HepG2 (cell line): ENCODE measurements around the gene C11orf86. TPM values are rescaled to one million over a fixed set of nuclear protein-coding genes. Genes with fewer than 3 reads are reported as not detected.

Source experiments
- ELF3 ChIP-seq: IDR thresholded peaks from 2 replicates; pipeline ENCODE4 v1.6.1; 2016; ENCODE audit warnings: missing genetic modification reagents, missing compliant biosample characterization
- ERF ChIP-seq: IDR thresholded peaks from 2 replicates; pipeline ENCODE4 v1.6.1; 2018; ENCODE audit warnings: missing biosample characterization, missing genetic modification reagents
- ESRRA ChIP-seq: sonication (generic); formaldehyde crosslinking; IDR thresholded peaks from 2 replicates; pipeline ENCODE4 v1.5.1; 2020; ENCODE audit warnings: mild to moderate bottlenecking, low read depth, missing genetic modification reagents
- HDAC2 ChIP-seq: sonication (generic); formaldehyde crosslinking; IDR thresholded peaks from 2 replicates; pipeline ENCODE4 v1.4.0; 2020; ENCODE audit warnings: missing genetic modification reagents
- HMGA1 ChIP-seq: sonication (generic); formaldehyde crosslinking; conservative IDR thresholded peaks from 2 replicates; pipeline ENCODE4 v1.4.0; 2020; ENCODE audit warnings: missing genetic modification reagents
- NFE2L1 ChIP-seq: sonication (generic); formaldehyde crosslinking; IDR thresholded peaks from 2 replicates; pipeline ENCODE4 v1.4.0; 2020; ENCODE audit warnings: missing genetic modification reagents, mild to moderate bottlenecking, borderline replicate concordance
- NFIC ChIP-seq: IDR thresholded peaks from 2 replicates; pipeline ENCODE4 v1.6.1; 2012; ENCODE audit warnings: mild to moderate bottlenecking, low read length, inconsistent platforms
- PCBP2 ChIP-seq: fragments of 200-400 bp; formaldehyde crosslinking; optimal IDR thresholded peaks from 2 replicates; pipeline ENCODE3; 2018; ENCODE audit warnings: low read length, low read depth; ENCODE audit not compliant: poor library complexity, severe bottlenecking
- POGZ ChIP-seq: sonication (generic); formaldehyde crosslinking; IDR thresholded peaks from 2 replicates; pipeline ENCODE4 v1.4.0; 2020; ENCODE audit warnings: mild to moderate bottlenecking, missing genetic modification reagents
- POLR2AphosphoS5 ChIP-seq: IDR thresholded peaks from 2 replicates; pipeline ENCODE4 v1.6.1; 2012; ENCODE audit warnings: low read depth, low read length
- RXRB ChIP-seq: IDR thresholded peaks from 2 replicates; pipeline ENCODE4 v1.6.1; 2016; ENCODE audit warnings: borderline replicate concordance, missing genetic modification reagents, missing compliant biosample characterization
- SAFB2 ChIP-seq: sonication (generic); formaldehyde crosslinking; IDR thresholded peaks from 2 replicates; pipeline ENCODE4 v1.5.1; 2020; ENCODE audit warnings: missing genetic modification reagents, low read depth, mild to moderate bottlenecking, borderline replicate concordance
- SOX6 ChIP-seq, 2 experiments: fragments of 450-650 bp in 1 of 2; sonication (generic) in 1 of 2; formaldehyde crosslinking in 1 of 2; IDR thresholded peaks; 2 replicates each; pipeline versions ENCODE4 v1.4.0 to v1.6.1; 2017 to 2020; ENCODE audit warnings: antibody characterized with exemption in 1 of 2, mild to moderate bottlenecking in 1 of 2, missing genetic modification reagents in 1 of 2
- SPEN ChIP-seq: sonication (generic); formaldehyde crosslinking; IDR thresholded peaks from 2 replicates; pipeline ENCODE4 v1.5.1; 2020; ENCODE audit warnings: low read depth, mild to moderate bottlenecking, missing genetic modification reagents
- ZNF556 ChIP-seq: sonication (generic); formaldehyde crosslinking; IDR thresholded peaks from 2 replicates; pipeline ENCODE4 v1.4.0; 2020; ENCODE audit warnings: mild to moderate bottlenecking, missing genetic modification reagents, borderline replicate concordance
- ZNF563 ChIP-seq: sonication (generic); formaldehyde crosslinking; IDR thresholded peaks from 2 replicates; pipeline ENCODE4 v1.8.0; 2022; ENCODE audit warnings: mild to moderate bottlenecking, moderate library complexity, missing genetic modification reagents
- polyA plus RNA-seq, 8 experiments: library from polyadenylated mRNA; depleted of rRNA in 3 of 8; stranded (reverse) in 7 of 8; unstranded in 1 of 8; fragments of >200 nt; fragmentation: Illumina TruSeq in 4 of 8; extraction: Trizol in 4 of 8; gene quantifications; 2 replicates each; pipeline versions ENCODE4 v1.2.1 to v1.2.3, GENCODE V29; 2011 to 2016; ENCODE audit warnings: low read depth in 4 of 8, missing spikeins in 1 of 8, mixed read lengths in 1 of 8; ENCODE audit not compliant: insufficient read depth in 1 of 8
- total RNA-seq, 5 experiments: library from RNA; depleted of rRNA; stranded (reverse); fragments of >200 nt; fragmentation: Illumina TruSeq; extraction: Trizol; gene quantifications; 2 replicates each; pipeline ENCODE4 v1.2.3, GENCODE V29; 2016; ENCODE audit warnings: low read depth in 1 of 5
- TF ChIP-seq, protein P1 (sequence below): sonication (generic); formaldehyde crosslinking; IDR thresholded peaks from 2 replicates; pipeline ENCODE4 v1.5.0; 2020; ENCODE audit warnings: missing genetic modification reagents
- TF ChIP-seq, protein P2 (sequence below): sonication (generic); formaldehyde crosslinking; IDR thresholded peaks from 2 replicates; pipeline ENCODE4 v1.4.0; 2020; ENCODE audit warnings: missing genetic modification reagents
- TF ChIP-seq, protein P3 (sequence below): sonication (generic); formaldehyde crosslinking; IDR thresholded peaks from 2 replicates; pipeline ENCODE4 v1.5.1; 2020; ENCODE audit warnings: missing genetic modification reagents, mild to moderate bottlenecking, borderline replicate concordance
- TF ChIP-seq, protein P4 (sequence below): IDR thresholded peaks from 2 replicates; pipeline ENCODE4 v1.6.1; 2016

Gene C11orf86
- total and polyA plus RNA-seq, 2 of the 13 experiments (the other 11 are each of a cell fraction or from before 2014, with no cell fraction given) = 0.11 to 0.18 TPM

DNA sequence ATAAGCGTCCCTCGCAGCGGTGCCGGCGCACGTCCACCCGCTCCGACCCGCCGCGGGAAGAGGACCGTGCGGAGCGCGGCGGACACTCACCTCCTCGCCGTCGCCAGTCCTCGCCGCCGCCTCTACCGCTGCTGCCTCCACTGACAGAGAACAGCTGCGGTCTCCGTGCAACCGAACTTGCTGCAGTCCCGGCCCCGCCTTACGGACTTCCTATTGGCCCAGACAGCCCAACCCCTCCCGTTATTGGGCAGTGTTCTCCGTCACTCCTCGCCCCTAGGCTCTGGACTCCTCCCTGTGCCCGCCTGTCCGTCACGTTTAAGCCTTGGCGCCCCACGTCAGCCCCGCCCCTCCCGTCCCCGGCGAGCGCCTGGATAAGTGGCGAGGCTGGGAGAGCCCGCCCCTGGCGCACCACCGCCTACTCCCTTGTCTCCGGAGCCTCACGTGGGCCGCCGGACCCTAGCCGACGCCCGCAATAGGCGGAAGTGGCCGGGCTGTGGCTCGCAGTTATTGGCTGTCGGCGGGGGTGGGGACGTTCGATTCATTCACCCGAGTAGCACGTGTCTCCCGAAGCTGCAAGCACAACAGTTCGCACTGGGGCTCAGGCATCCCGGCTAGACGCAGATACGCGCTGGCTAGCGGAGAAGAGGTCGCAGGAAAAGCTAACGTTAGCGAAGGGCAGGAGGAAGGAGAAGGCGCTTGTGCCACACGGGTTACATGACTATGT is 16.7 kb upstream of the C11orf86 start, which contains the start of gene PC (continued):
- TF ChIP-seq SAFB2 (peak; percentile 52; the same call in 1 of the 2 replicates), NFIC (no peak), ERF (CRISPR knock-in tag) (peak; percentile 96; the same call in 1 of the 2 replicates), SOX6 (IDR thresholded peaks at IDR 0.05) (no peak), SOX6 (CRISPR knock-in tag; IDR thresholded peaks at IDR 0.05) (peak; percentile 83), ESRRA (CRISPR knock-in tag) (peak; percentile 64; the same call in 1 of the 2 replicates), ZNF563 (CRISPR knock-in tag) (peak; percentile 91; the same call in 1 of the 2 replicates), SPEN (0 out of 2 replicates have a peak, but pooled peaks have one; percentile 47), ZNF556 (peak; percentile 41; the same call in 1 of the 2 replicates), RXRB (CRISPR knock-in tag) (peak; percentile 53; the same call in 1 of the 2 replicates), HMGA1 (CRISPR knock-in tag) (no peak), PCBP2 (no peak), POGZ (CRISPR knock-in tag) (peak; percentile 75), HDAC2 (peak; percentile 74; the same call in 1 of the 2 replicates), POLR2AphosphoS5 (peak; percentile 33; the same call in 1 of the 2 replicates), NFE2L1 (no peak), ELF3 (CRISPR knock-in tag) (peak; percentile 88)
- TF ChIP-seq, protein P1, sequence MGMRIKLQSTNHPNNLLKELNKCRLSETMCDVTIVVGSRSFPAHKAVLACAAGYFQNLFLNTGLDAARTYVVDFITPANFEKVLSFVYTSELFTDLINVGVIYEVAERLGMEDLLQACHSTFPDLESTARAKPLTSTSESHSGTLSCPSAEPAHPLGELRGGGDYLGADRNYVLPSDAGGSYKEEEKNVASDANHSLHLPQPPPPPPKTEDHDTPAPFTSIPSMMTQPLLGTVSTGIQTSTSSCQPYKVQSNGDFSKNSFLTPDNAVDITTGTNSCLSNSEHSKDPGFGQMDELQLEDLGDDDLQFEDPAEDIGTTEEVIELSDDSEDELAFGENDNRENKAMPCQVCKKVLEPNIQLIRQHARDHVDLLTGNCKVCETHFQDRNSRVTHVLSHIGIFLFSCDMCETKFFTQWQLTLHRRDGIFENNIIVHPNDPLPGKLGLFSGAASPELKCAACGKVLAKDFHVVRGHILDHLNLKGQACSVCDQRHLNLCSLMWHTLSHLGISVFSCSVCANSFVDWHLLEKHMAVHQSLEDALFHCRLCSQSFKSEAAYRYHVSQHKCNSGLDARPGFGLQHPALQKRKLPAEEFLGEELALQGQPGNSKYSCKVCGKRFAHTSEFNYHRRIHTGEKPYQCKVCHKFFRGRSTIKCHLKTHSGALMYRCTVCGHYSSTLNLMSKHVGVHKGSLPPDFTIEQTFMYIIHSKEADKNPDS = no peak
- TF ChIP-seq, protein P2, sequence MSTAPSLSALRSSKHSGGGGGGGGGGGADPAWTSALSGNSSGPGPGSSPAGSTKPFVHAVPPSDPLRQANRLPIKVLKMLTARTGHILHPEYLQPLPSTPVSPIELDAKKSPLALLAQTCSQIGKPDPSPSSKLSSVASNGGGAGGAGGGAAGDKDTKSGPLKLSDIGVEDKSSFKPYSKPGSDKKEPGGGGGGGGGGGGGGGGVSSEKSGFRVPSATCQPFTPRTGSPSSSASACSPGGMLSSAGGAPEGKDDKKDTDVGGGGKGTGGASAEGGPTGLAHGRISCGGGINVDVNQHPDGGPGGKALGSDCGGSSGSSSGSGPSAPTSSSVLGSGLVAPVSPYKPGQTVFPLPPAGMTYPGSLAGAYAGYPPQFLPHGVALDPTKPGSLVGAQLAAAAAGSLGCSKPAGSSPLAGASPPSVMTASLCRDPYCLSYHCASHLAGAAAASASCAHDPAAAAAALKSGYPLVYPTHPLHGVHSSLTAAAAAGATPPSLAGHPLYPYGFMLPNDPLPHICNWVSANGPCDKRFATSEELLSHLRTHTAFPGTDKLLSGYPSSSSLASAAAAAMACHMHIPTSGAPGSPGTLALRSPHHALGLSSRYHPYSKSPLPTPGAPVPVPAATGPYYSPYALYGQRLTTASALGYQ (CRISPR knock-in tag) = no peak
- TF ChIP-seq, protein P3, sequence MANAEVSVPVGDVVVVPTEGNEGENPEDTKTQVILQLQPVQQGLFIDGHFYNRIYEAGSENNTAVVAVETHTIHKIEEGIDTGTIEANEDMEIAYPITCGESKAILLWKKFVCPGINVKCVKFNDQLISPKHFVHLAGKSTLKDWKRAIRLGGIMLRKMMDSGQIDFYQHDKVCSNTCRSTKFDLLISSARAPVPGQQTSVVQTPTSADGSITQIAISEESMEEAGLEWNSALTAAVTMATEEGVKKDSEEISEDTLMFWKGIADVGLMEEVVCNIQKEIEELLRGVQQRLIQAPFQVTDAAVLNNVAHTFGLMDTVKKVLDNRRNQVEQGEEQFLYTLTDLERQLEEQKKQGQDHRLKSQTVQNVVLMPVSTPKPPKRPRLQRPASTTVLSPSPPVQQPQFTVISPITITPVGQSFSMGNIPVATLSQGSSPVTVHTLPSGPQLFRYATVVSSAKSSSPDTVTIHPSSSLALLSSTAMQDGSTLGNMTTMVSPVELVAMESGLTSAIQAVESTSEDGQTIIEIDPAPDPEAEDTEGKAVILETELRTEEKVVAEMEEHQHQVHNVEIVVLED (CRISPR knock-in tag) = peak; percentile 94
- TF ChIP-seq, protein P4, sequence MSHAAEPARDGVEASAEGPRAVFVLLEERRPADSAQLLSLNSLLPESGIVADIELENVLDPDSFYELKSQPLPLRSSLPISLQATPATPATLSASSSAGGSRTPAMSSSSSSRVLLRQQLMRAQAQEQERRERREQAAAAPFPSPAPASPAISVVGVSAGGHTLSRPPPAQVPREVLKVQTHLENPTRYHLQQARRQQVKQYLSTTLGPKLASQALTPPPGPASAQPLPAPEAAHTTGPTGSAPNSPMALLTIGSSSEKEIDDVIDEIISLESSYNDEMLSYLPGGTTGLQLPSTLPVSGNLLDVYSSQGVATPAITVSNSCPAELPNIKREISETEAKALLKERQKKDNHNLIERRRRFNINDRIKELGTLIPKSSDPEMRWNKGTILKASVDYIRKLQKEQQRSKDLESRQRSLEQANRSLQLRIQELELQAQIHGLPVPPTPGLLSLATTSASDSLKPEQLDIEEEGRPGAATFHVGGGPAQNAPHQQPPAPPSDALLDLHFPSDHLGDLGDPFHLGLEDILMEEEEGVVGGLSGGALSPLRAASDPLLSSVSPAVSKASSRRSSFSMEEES (CRISPR knock-in tag) = peak; percentile 77; the same call in 1 of the 2 replicates
